ENCODE results near the gene MFSD11.
"Not testable (repeated sequence)": the region's sequence is repeated elsewhere in the genome, so short reads cannot be mapped to it uniquely, and the experiment has no call there.

Gene MFSD11

DNA sequence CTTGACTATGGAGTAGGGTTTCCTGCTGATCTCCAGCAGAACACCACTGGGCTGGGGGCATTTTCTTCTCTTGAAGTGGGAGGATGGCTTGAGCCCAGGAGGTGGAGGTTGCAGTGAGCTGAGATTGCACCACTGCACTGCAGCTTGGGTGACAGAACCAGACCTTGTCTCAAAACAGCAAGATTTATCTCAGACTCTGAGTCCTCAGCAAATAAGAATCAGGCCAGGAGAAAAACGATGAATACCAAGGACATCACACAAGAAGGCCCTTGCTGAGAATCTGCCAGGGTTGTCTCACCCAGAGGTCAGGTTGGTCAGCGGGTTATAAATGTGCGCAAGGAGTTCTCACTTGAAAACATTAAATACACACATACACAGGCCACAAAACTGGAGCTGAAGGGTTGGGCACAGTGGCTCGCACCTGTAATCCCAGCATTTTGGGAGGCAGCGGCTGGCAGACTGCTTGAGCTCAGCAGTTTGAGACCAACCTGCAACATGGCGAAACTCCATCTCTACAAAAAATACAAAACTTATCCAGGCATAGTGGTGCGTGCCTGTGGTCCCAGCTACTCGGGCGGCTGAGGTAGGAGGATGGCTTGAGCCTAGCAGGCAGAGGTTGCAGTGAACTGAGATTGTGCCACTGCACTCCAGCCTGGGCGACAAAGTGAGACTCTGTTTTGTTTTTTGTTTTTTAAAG is 34.8 kb upstream of the MFSD11 start:
- H3K9me3 ChIP-seq (replicated peaks in 1 of 11): no peaks in the 10 kb centered on the region; a peak in 1 of 22 replicates
- H3K27ac ChIP-seq: peak overlapping the region in 8 of 11 experiments; percentile 29 to 98 (median 90); a peak in 14 of 22 replicates
- peaks cover 0 to 4% (median 0%) of the 10 kb centered on the region in 11 experiments; a peak in 1 of 22 replicates for H3K36me3 ChIP-seq
- H3K4me1 ChIP-seq: peaks cover 57 to 90% (median 80%) of the 10 kb centered on the region in 10 experiments
- H3K4me2 ChIP-seq: peak overlapping the region; percentile 22 to 100 (median 95); a peak in 21 of 22 replicates
- 0 out of 22 replicates have a peak, but pooled peaks of 1 of the 11 experiments have one; percentile 16 for TF ChIP-seq Cebpa-rat (IDR thresholded peaks at IDR 0.05)
- H3K9ac ChIP-seq: peak overlapping the region in 6 of 11 experiments; percentile 8 to 92 (median 86); a peak in 11 of 22 replicates
- no peaks in the 10 kb centered on the region for H3K27me3 ChIP-seq
- peaks cover 0 to 6% (median 0%) of the 10 kb centered on the region in 11 experiments; a peak in 3 of 22 replicates for H4K20me1 ChIP-seq
- no peak overlapping the region for H3K4me3 ChIP-seq

DNA sequence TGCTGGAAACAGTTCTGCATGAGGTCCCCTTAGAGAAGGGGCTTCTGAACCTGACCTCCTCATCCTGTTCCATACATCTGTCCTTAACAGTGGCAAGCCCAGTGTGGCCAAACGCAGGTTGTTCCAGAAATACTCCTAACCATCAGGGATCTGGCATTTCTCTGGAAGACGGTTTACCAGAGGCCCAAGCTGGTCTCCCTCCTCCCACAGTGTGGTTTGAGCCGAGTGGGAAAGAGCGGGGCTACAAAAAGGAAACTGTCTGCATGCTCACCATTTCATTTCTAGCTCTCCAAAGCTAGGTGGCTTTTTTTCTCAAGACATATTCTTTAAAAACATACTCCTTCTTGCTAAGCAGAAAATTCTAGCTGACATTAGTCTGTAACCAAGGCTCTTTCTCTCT is 33.1 kb upstream of the MFSD11 start:
- peaks cover 0 to 4% (median 0%) of the 10 kb centered on the region in 11 experiments; a peak in 1 of 22 replicates for H3K36me3 ChIP-seq
- no peak for TF ChIP-seq Cebpa-rat (IDR thresholded peaks at IDR 0.05)
- H3K4me1 ChIP-seq: peaks cover 57 to 90% (median 80%) of the 10 kb centered on the region in 10 experiments
- peak overlapping the region in 3 of 11 experiments; percentile 31 to 44 (median 43); a peak in 2 of 22 replicates for H3K9ac ChIP-seq
- peak overlapping the region in 3 of 11 experiments; percentile 45 to 52 (median 48); a peak in 5 of 22 replicates for H3K27ac ChIP-seq
- H3K9me3 ChIP-seq (replicated peaks in 1 of 11): no peaks in the 10 kb centered on the region; a peak in 1 of 22 replicates
- no peak overlapping the region for H3K4me3 ChIP-seq
- H3K4me2 ChIP-seq: peak overlapping the region; percentile 6 to 60 (median 42); a peak in 19 of 22 replicates
- peaks cover 0 to 23% (median 7%) of the 10 kb centered on the region in 11 experiments; a peak in 7 of 22 replicates for H4K20me1 ChIP-seq
- 0 out of 22 replicates have a peak, but pooled peaks cover 0 to 3% (median 0%) of the 10 kb centered on the region in 11 experiments for H3K27me3 ChIP-seq

DNA sequence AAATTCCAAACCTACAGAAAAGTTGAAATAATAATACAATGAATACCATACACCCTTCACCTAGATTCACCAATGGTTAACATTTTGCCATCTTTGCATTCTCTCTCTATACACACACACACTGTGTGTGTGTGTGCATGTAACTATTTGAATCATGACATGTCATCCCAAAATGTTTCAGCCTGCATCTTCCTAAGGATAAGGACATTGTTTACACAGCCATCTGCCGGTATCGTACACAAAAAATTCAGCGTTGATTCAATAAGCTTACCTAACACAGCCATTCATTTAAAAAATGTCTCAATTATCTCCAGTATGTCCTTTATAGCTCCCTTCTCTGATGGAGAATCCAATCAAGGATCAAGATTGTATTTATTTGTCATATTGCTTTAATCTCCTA is 31.1 kb upstream of the MFSD11 start:
- Histone ChIP-seq H4K20me1 (peaks cover 0 to 30% (median 7%) of the 10 kb centered on the region in 11 experiments; a peak in 8 of 22 replicates), H3K4me2 (peak overlapping the region in 1 of 11 experiments; percentile 93; a peak in 1 of 22 replicates), H3K9me3 (replicated peaks in 1 of 11) (no peaks in the 10 kb centered on the region; a peak in 1 of 22 replicates), H3K4me3 (no peak overlapping the region), H3K27ac (no peak overlapping the region), H3K36me3 (peaks cover 0 to 4% (median 0%) of the 10 kb centered on the region in 11 experiments; a peak in 1 of 22 replicates), H3K4me1 (peaks cover 49 to 83% (median 74%) of the 10 kb centered on the region in 10 experiments), H3K9ac (no peak overlapping the region), H3K27me3 (0 out of 22 replicates have a peak, but pooled peaks cover 0 to 4% (median 0%) of the 10 kb centered on the region in 11 experiments)
- TF ChIP-seq Cebpa-rat (IDR thresholded peaks at IDR 0.05): no peak

DNA sequence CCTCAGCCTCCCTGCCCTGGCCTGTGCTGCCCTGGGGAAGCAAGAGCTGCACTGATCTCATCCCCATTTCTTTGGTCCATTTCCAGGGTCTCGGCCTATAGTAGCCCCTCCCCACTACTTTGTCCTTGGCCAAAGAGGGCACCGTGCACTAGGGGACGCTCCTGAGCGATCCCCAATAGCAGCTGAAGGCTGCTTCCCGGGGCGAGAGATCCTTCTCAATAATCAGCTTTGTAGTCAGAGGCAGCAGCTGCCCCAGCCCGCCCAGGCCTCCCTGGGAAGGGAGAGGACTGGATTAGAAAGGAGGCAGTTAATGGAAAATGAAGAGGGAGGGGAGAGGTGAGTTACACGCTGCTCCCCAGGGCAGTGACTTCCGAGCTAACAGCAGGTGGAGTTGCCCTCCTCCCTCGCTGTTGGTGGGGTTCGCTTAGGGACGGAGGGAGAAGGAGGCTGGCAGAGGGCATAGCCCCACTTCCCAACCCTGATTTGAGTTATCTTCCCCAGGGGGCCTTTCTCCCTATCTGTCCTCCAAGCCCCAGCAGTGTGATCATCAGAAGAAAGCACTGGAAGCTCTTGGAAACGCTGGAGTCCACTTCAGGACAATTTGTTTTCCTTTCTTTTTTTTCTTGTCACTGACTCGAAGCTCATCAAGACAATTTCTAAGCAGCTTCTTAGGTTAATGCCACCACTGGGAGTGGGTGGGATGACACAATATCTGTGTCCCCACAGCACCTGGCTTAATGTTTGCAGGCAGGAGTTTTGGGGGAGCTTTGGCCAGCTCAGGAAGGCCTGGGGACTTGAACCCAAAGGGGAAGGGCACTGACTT is 29.7 kb upstream of the MFSD11 start:
- H3K27ac ChIP-seq: peak overlapping the region in 6 of 11 experiments; percentile 5 to 82 (median 66); a peak in 9 of 22 replicates
- H4K20me1 ChIP-seq: peaks cover under 1 to 44% (median 9%) of the 10 kb centered on the region in 11 experiments; a peak in 12 of 22 replicates

DNA sequence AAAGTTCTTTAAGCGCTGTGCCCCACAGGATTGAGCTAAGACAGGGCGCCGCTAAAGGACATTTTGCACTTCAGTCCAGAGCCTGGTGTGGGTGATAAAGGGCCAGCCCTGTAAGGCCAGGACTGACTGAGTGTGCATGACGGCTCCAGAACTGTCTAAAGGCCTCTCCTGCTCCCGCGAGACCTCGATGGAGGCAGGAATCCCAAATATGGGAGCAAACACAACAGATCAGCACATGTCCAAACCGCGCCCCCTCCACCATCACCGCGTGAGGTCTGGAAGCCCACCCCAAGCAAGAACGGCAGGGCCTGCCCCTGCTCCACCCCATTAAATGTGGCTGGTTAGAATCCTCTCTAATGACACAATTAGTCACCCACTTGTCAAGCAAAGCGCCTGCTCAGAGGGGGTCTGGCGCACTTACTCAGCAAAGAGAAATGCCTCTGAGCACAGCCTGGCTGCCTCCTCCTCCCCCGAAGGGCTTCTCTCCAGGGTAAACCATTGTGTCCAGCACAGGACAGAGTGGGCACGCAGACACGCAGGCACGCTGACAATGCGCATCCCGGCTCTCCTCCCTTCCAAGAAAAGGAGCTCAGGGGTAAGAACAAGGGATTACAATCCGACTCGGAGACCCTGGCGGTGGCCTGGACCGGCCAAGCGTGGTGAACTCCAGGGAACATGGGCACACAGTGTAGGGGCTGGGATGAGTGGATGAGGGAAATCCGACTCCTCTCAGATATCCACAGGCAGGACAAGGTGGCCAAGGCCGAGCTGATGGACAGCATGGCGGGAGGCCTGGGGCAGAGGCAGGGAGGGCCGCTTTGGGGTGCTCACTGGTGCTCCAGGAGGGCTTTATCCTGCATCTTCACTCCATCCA is 28.6 kb upstream of the MFSD11 start:
- H3K4me2 ChIP-seq: peak overlapping the region; percentile 87 to 99 (median 95)
- peak overlapping the region; percentile 61 to 77 (median 70) for H3K4me3 ChIP-seq
- peak overlapping the region in 7 of 11 experiments; percentile 49 to 82 (median 76); a peak in 12 of 22 replicates for H3K27ac ChIP-seq
- no peaks in the 10 kb centered on the region; a peak in 1 of 22 replicates for H3K9me3 ChIP-seq (replicated peaks in 1 of 11)
- peaks cover 41 to 81% (median 64%) of the 10 kb centered on the region in 10 experiments for H3K4me1 ChIP-seq
- peak overlapping the region; percentile 65 to 90 (median 82) for H3K9ac ChIP-seq
- 0 out of 22 replicates have a peak, but pooled peaks cover 0 to 4% (median 0%) of the 10 kb centered on the region in 11 experiments for H3K27me3 ChIP-seq
- peaks cover 4 to 55% (median 19%) of the 10 kb centered on the region in 11 experiments; a peak in 16 of 22 replicates for H4K20me1 ChIP-seq
- H3K36me3 ChIP-seq: peaks cover 9 to 21% (median 13%) of the 10 kb centered on the region in 11 experiments; a peak in 19 of 22 replicates
- TF ChIP-seq Cebpa-rat (IDR thresholded peaks at IDR 0.05): no peak

More for the DNA sequence above, 29.7 kb upstream of the MFSD11 start:
- Histone ChIP-seq H3K27me3 (0 out of 22 replicates have a peak, but pooled peaks cover 0 to 4% (median 0%) of the 10 kb centered on the region in 11 experiments), H3K9me3 (replicated peaks in 1 of 11) (no peaks in the 10 kb centered on the region; a peak in 1 of 22 replicates), H3K4me2 (peak overlapping the region; percentile 87 to 99 (median 95)), H3K9ac (peak overlapping the region in 9 of 11 experiments; percentile 3 to 90 (median 76); a peak in 11 of 22 replicates), H3K36me3 (peaks cover 0 to 9% (median 4%) of the 10 kb centered on the region in 11 experiments; a peak in 14 of 22 replicates), H3K4me1 (peaks cover 42 to 82% (median 67%) of the 10 kb centered on the region in 10 experiments), H3K4me3 (peak overlapping the region in 2 of 10 experiments; percentile 22 to 30; a peak in 4 of 20 replicates)
- TF ChIP-seq Cebpa-rat (IDR thresholded peaks at IDR 0.05): no peak

DNA sequence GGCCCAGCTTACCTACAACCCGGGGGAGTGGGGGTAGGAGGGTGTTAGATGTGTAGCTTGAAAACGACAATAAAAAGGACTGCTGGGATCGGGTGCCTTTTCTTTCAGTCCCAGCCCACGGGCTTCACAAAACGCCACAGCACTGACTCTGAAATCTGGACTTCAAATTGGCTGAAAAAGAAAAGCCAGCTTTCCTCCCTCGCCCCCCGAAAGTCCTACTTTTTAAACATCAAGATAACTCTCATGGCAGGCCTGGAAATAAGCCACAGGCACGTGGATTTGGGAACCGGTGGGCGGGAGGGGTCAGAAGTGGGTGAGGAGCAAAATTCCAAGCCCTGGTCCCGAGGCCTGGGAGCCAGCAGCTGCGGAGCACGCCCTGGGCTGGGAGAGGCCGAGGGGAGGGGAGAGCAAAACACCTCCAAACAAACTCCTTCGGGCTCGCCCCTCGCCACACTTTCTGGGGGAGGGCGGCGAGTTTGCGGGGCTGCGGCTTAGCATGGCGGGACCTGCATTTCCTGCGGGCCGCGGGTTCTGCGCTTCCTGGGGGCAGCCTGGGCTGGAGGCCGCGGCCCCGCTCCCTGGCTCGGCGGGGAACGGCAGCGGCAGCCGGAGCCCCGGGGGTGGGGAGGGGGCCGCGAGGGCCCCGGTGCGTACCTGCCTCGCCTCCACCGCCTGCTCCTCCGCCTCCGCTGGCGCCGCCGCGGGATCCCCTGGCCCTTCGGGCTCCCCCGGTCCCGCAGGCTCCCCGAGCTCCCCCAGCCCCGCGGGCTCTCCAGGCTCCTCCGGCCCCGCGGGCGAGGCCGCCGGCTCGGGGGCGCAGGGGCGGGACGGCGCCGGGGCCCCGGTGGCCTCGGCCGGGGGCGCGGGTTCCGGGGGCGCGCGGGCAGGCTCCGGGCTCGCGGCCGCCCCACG is 27.7 kb upstream of the MFSD11 start:
- Histone ChIP-seq H3K4me2 (peak overlapping the region; percentile 87 to 99 (median 95)), H3K27ac (peak overlapping the region in 10 of 11 experiments; percentile 49 to 82 (median 68); a peak in 18 of 22 replicates), H4K20me1 (peaks cover 4 to 64% (median 28%) of the 10 kb centered on the region in 11 experiments; a peak in 19 of 22 replicates), H3K4me1 (peaks cover 40 to 81% (median 65%) of the 10 kb centered on the region in 10 experiments), H3K9ac (peak overlapping the region; percentile 65 to 90 (median 82)), H3K4me3 (peak overlapping the region; percentile 61 to 77 (median 70)), H3K36me3 (peaks cover 10 to 24% (median 19%) of the 10 kb centered on the region in 11 experiments; a peak in 19 of 22 replicates)
- not testable (repeated sequence) for H3K27me3 ChIP-seq; H3K9me3 ChIP-seq (replicated peaks in 1 of 11)

All from BLaER1 treated with 17β-estradiol and CSF1 and Interleukin-3, amounts not matched to agents 10 nM and 100 nM (cell line).